Right ventricle myocardium inferior (tissue), 1 donor: ENCODE data around the gene NIPSNAP2. TPM values are rescaled to one million over a fixed set of nuclear protein-coding genes. Genes with fewer than 3 reads are reported as not detected.
"Not testable (repeated sequence)": the region's sequence is repeated elsewhere in the genome, so short reads cannot be mapped to it uniquely, and the experiment has no call there.

Experiments used
- ATAC-seq: fragments of 200-7000 bp; cut with Tn5 transposase; one replicate; pipeline ENCODE4 v1.9.1; 2020; ENCODE audit warnings: mild to moderate bottlenecking, moderate library complexity
- DNase-seq: peaks from one replicate; pipeline ENCODE4 v3.0.0; 2021; ENCODE audit errors: missing footprints
- intact Hi-C: fragments of 100-400 bp; cut with DNase I; formaldehyde crosslinking; loops from one replicate; pipeline ENCODE4 v1.11.0; 2022
- total RNA-seq: library from RNA; stranded (reverse); fragmentation: NEBNext Ultra II Directional; extraction: Animal tissue kit (Norgen Biotek cat#: 25700); gene quantifications from one replicate; pipeline ENCODE4 v1.2.1, GENCODE V29; 2021
- donor health status: DM: no; HTN: yes; CAD: no; lungs with severe emphysema.

NIPSNAP2 gene
- total RNA-seq, 1 donor from 2014 or later = 348 TPM

GRCh38 chr7:55969391-55969790 is 5.0 kb downstream of the NIPSNAP2 start:
- DNase-seq (no peak), ATAC-seq (no peak)
- intact Hi-C loops = loop anchor here (5.0 to 10.0 kb wide), 2 partner anchors 83 to 1375 kb away; partner anchors contain the start of genes CCT6A and PSPH

DNA sequence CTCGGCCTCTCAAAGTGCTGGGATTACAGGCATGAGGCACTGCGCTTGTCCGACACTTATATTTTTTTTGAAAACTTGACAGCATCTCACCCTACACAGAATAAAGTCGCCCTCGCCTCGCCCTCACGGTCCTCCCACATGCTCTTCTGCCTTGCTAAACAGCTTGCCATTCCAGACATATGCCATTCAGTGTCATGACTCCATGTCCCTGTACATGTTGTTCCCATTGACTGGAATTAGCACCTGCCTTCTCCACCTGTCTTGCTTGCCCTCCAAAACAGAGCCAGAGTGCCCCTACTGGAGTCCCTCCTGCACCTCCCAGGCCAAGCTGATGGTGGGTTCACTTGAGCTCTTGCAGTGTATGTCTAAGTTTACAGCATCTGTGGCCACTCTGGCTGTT is 6.2 kb downstream of the NIPSNAP2 start:
- ATAC-seq = peak; percentile 58
- intact Hi-C loops = no loop called here

DNA sequence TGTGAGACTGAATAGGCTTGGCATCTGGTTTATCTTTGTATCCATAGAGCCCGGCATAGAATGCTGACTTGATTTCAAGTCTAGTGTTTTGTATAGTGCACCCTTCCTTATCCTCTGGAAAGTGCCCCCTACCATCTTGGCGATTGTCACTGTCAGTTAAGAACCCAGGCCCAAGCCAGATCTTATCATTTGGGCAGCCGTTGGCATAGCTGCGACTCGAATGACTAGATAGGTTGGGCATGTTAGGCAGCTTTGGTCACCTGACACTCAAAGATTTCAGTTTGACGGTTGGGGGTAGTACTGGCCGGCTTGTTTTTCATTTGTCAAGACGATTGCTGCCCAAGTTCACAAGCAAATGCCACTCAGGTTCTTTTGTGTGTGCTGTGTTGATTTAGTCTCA is 6.6 kb downstream of the NIPSNAP2 start:
- no peak for DNase-seq
- intact Hi-C loops = no loop called here
- ATAC-seq = peak; percentile 74

More for the DNA sequence above, 6.2 kb downstream of the NIPSNAP2 start:
- DNase-seq = no peak

DNA sequence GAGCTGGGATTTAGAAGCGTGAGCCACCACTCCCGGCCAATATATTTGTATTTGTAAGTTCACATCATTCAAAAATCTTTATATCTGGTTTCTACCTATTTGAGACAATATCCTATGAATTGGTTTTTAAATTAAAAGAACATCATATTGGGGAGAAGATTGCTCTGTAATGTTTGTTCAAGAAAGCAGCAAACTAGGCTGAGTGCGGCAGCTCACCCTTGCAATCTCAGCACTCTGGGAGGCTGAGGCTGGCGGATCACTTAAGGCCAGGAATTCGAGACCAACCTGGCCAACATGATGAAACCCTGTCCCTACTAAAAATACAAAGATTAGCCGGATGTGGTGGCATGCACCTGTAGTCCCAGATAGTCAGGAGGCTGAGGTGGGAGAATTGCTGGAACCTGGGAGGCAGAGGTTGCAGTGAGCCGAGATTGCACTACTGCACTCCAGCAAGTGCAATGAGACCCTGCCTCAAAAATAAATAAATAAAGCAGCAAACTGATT is 9.4 kb downstream of the NIPSNAP2 start:
- intact Hi-C loops = no loop called here
- ATAC-seq (no peak), DNase-seq (no peak)

DNA sequence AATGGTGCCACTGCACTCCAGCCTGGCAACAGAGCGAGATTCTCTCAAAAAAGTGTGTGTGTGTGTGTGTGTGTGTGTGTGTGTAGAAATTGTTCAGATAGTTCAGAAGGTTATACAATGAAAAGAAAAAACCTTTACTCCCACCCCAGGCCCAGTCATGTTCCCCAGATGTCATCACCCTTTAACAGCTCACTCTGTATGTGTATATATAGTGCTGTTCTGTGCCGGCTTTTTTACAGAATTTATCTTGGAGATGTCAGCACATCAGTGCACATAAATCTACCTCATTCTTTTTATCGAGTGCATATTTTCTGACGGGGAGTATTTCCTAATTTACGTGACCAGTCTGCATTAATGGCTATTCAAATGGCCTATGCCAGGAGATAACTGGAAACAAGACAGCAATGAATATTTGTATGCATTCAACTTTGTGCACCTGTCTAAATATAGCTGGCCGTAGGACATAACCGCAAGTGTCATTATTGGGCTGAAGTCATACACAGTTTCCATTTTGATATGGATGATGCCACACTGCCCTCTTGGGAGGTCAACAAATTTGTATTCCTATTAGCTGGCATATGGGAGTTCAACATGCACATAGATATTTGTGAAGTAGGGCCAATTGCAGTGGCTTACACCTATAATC is 11.7 kb downstream of the NIPSNAP2 start:
- ATAC-seq (peak; percentile 79), DNase-seq (no peak)
- intact Hi-C loops = no loop called here

DNA sequence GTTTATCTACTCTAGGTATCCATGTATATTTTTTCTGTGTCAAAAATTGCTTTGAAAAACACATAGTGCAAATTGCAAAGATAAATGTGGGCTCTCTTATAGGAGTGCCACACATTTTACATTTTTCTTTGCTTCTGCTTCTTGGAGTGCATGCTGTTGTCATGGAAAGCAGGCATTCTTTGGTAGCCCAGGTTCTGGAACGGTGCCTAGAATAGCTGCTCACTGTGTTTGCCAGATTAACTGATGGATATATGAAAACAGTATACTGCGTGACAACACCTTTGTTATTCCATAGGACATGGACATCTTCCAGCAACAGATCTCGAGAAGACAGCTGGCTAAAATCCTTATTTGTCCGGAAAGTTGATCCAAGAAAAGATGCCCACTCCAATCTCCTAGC is 13.4 kb downstream of the NIPSNAP2 start:
- intact Hi-C loops = no loop called here
- DNase-seq (no peak), ATAC-seq (no peak)

DNA sequence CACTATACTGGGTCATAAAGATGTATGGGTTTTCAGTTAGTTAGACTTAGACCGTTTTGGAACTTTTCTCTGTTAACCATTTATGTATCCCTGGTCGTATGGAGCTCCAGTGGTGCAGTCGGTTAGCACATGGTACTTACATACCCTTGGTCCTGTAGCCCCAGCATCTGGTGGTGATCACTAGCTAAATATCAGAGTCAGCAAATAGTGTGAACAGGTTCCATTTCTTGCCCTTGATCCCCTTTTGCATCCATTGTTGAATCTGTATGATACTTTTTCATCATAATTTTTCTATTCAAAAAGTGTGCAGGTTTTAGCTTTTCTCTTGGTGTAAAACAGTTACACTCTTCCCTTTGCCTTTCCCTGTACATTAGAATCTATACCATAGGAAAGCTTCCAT is 15.9 kb downstream of the NIPSNAP2 start:
- intact Hi-C loops = no loop called here
- ATAC-seq (no peak), DNase-seq (no peak)

DNA sequence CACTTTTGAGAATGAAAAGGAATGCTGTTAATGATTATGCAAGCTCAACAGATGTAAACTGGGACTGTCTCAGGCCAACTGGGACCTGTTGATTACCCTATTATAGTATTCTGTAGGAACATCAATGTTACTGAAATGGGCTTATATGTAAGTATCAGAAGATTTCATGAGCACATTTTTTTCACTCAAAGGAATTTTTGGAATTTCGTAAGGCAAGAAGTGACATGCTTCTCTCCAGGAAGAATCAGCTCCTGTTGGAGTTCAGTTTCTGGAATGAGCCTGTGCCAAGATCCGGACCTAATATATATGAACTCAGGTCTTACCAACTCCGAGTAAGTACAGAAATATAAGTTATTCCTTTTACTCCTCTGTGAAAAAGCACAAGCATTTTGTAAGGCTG is 19.2 kb downstream of the NIPSNAP2 start:
- no peak for DNase-seq
- intact Hi-C loops = no loop called here
- ATAC-seq = no peak

DNA sequence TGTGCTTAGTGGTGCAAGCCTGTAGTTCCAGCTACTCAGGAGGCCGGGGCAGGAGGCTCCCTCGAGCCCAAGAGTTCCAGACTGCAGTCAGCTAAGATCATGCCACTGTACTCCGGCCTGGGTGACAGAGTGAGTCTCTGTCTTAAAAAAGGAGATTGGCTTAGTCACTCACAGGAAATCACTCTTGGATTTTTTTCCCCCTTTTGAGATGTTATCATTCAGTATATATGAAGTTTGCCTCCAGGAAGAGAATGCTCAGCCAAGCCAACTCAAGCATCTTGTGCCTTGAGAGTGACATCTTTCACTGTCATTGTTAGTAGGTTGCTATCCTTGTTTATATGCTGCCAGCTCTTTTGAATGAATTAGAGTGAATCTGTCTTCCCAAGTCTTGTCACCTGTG is 28.0 kb downstream of the NIPSNAP2 start:
- DNase-seq (no peak), ATAC-seq (no peak)
- intact Hi-C loops = no loop called here

DNA sequence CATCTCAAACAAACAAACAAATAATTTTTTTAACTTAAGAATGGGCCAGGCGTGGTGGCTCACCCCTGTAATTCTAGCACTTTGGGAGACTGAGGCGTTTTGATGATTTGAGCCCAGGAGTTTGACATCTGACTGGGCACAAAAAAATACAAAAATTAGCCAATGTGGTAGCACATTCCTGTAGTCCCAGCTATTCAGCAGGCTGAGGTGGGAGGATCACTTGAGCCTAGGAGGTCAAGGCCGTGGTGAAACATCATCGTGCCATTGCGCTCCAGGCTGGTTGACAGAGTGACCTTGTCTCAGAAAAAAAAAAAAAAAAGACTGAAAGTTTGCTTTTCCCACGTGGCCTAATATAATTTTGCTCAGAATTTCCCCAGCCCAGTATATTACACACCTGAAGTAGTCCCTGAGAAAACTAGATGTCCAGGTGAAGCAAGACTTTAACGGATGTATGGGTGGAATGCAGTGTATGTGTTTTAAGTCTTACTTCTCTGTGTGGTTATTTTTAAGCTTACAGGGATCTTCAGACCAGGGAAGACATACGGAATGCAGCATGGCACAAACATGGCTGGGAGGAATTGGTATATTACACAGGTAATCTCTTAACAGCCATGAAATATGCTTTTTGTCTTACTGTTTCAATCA is 32.6 kb downstream of the NIPSNAP2 start:
- intact Hi-C loops = no loop called here
- DNase-seq (no peak), ATAC-seq (no peak)

GRCh38 chr7:56003749-56004148 is 39.4 kb downstream of the NIPSNAP2 start:
- intact Hi-C loops = loop anchor here (5.0 kb wide), 1 partner anchor 69 kb away; no protein-coding TSS in a partner anchor
- DNase-seq (no peak), ATAC-seq (no peak)

- intact Hi-C loops = no loop called here
- no peak for DNase-seq
Measured at GRCh38 chr7:56007167-56007652, 42.8 kb downstream of the NIPSNAP2 start.

DNA sequence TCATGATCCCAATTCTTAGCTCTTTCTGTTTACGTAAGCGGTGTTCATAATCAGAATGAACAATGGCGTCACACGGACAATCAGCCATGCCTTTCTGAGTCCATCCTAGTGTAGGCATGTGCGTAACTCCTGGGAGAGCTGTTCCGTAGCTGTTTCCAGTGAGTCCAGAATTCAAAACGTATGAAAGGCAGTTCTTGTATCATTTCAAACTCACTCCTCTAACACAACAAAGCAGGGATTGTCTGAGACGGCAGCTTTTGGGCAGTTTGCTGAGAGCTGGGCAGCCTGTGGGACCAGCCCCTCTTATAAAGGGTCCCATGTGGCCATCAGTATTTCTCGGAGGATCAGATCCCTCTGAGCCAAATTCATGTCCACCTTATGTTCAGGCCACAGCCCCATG is 43.5 kb downstream of the NIPSNAP2 start:
- ATAC-seq (no peak), DNase-seq (no peak)
- intact Hi-C loops = no loop called here

More at GRCh38 chr7:56007167-56007652, 42.8 kb downstream of the NIPSNAP2 start:
- no peak for ATAC-seq

- ATAC-seq (peak; percentile 78), DNase-seq (no peak)
- intact Hi-C loops = no loop called here
Measured at GRCh38 chr7:56009695-56010094, 45.3 kb downstream of the NIPSNAP2 start.

- DNase-seq, intact Hi-C loops, ATAC-seq: not testable (repeated sequence)
Measured at GRCh38 chr7:56017015-56017414, 52.6 kb downstream of the NIPSNAP2 start.

DNA sequence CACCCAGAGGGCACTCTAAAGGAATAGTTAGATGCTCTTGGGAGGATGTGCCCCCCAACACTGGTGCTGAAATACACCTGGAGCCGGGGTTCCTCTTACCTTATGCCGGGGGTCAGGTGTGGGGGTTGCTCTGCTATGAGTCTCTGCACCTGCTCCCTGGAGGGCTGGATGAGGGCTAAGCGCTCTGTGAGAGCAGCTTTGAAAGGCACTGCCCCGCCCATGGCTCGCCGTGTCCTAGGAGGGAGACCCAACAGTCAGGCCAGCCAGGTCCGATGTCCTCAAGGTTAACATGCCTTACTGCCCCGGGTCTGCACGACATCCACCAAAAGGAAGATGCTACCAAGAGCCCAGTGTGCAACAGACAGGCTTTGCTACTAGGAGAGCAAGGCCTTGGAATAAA is 55.1 kb downstream of the NIPSNAP2 start:
- ATAC-seq (no peak), DNase-seq (no peak)
- intact Hi-C loops = no loop called here

DNA sequence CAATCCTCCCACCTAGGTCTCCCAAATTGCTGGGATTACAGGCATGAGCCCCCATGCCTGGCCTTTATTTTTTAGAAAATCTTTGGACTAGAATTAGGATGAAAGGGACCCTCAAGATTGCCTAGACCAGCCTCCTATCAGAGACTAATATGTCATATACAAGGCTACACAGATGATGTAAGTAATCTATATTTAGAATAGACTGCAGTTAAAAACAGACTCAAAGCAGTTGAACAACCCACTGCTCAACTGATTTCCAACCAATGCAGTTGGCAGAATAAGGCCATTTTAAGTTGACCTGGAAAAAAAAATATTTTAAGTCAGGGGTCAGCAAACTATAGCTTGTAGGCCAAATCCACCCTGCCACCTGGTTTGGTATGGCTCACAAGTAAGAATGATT is 59.1 kb downstream of the NIPSNAP2 start:
- intact Hi-C loops = no loop called here
- no peak for ATAC-seq

DNA sequence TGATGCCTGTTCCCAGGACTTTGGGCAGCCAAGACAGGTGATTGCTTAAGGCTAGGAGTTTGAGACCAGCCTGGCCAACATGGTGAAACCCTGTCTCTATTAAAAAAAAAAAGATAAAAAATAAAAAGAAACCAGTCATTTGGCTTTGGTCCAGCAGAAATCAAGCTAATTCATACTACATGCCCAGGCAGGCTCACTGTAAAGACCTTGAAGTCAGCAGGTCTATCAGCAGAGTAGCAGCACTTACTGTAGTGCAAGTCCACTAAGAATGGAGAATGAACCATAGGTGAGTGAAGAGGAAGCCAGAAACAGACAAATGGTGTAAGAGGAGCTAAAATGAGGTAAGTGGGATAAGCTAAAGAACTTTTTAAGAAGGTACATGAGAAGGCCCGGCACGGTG is 62.2 kb downstream of the NIPSNAP2 start:
- ATAC-seq (no peak), DNase-seq (no peak)
- intact Hi-C loops = no loop called here

More for the DNA sequence above, 59.1 kb downstream of the NIPSNAP2 start:
- DNase-seq = no peak

DNA sequence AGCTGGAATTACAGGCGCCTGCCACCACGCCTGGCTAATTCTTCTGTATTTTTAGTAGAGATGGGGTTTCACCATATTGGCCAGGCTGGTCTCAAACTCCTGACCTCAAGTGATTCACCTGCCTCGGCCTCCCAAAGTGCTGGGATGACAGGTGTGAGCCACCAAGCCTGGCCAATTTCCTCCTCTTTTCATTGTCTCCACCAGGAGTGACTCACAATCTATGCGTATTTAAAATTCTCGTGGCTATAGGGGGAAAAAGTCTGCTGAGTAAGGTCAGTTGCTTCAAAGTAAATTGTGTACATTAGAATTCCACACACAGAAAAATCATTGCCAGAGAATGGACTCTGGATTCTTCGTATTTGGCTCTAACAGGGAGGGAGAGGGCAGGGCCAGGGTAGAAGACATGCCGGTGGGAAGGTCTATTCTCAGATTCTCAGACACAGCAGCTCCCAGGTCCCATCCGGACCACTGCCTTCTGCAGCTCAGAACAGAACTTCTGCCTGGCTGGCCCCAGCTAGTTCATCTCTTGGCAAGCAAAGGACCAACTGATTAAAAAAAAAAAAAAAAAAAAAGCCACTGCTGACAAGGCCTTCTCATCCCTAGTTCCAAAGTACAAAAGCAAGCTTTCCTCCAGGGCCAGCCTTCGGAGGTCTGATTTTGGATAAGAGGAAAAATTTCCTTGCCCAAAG is 64.7 kb downstream of the NIPSNAP2 start:
- ATAC-seq = no peak
- DNase-seq = no peak
- intact Hi-C loops = no loop called here

GRCh38 chr7:56030340-56030739 is 66.0 kb downstream of the NIPSNAP2 start:
- ATAC-seq = no peak
- intact Hi-C loops = no loop called here
- DNase-seq = no peak
